Suppressor macrophage (primary cell): ENCODE results near the gene VEGFB.

ENCODE experiments used
- DNase-seq, 4 experiments: peaks; one replicate each; pipeline ENCODE4 v3.0.0-alpha.2; 2020 to 2022
- total RNA-seq, 17 experiments: gene quantifications; one replicate each; lab custom pipeline; 2026; ENCODE audit warnings: mixed read lengths in 6 of 17, inconsistent platforms in 3 of 17; lab: John Stamatoyannopoulos, UW

The VEGFB gene
- 35.7 to 98.7 (median 64.8) reads per million in 17 experiments for total RNA-seq

- peak; percentile 63 to 89 (median 76) for DNase-seq
Observed at GRCh38 chr11:64233913-64234586, at the start of gene VEGFB. Gene VEGFB (plus strand): TSS chr11:64234584. CDS start chr11:64234834, 250 bp downstream.

GRCh38 chr11:64185175-64185692 lies 49.1 kb upstream of the VEGFB start:
- peak; percentile 79 to 92 (median 88) for DNase-seq

GRCh38 chr11:64185693-64186491 lies 48.5 kb upstream of the VEGFB start, which contains the start of gene STIP1:
Gene STIP1 (plus strand): TSS chr11:64186171. CDS start chr11:64186262, 91 bp downstream.
- DNase-seq = peak; percentile 99 to 100 (median 100)

GRCh38 chr11:64186492-64187165 lies 47.8 kb upstream of the VEGFB start:
- DNase-seq = peak in 1 of 4 experiments; percentile 30

GRCh38 chr11:64192434-64192833 lies 42.0 kb upstream of the VEGFB start:
- peak; percentile 81 to 94 (median 91) for DNase-seq

- DNase-seq = peak; percentile 84 to 93 (median 90)
Observed at GRCh38 chr11:64196626-64197025, 37.8 kb upstream of the VEGFB start.

GRCh38 chr11:64198511-64198910 lies 35.9 kb upstream of the VEGFB start:
- DNase-seq = peak in 3 of 4 experiments; percentile 32 to 68 (median 59)

- no peak for DNase-seq
Observed at GRCh38 chr11:64201543-64201942, 32.8 kb upstream of the VEGFB start.

GRCh38 chr11:64202992-64203391 lies 31.4 kb upstream of the VEGFB start:
- no peak for DNase-seq

GRCh38 chr11:64203421-64204079 lies 30.8 kb upstream of the VEGFB start:
- DNase-seq = no peak

GRCh38 chr11:64204080-64204440 lies 30.3 kb upstream of the VEGFB start:
- DNase-seq = no peak

GRCh38 chr11:64204464-64204989 lies 29.9 kb upstream of the VEGFB start:
- DNase-seq = peak; percentile 92 to 96 (median 94)

- DNase-seq = peak; percentile 89 to 95 (median 95)
Observed at GRCh38 chr11:64206457-64207255, 27.7 kb upstream of the VEGFB start, which contains the start of gene FERMT3. Gene FERMT3 (plus strand): TSS chr11:64206721. CDS start chr11:64207365, 644 bp downstream.

- DNase-seq = peak; percentile 86 to 95 (median 91)
Observed at GRCh38 chr11:64207256-64208085, 26.9 kb upstream of the VEGFB start.

GRCh38 chr11:64208086-64208795 lies 26.1 kb upstream of the VEGFB start:
- peak in 1 of 4 experiments; percentile 30 for DNase-seq

- DNase-seq = peak in 2 of 4 experiments; percentile 33 to 46
Observed at GRCh38 chr11:64208796-64209562, 25.4 kb upstream of the VEGFB start.

GRCh38 chr11:64209563-64209843 lies 24.9 kb upstream of the VEGFB start:
- DNase-seq = peak in 1 of 4 experiments; percentile 40

- no peak for DNase-seq
Observed at GRCh38 chr11:64210301-64211020, 23.9 kb upstream of the VEGFB start.
